ENCODE data around the gene C2CD4C. TPM values are rescaled to one million over a fixed set of nuclear protein-coding genes. Genes with fewer than 3 reads are reported as not detected.
"Not testable (repeated sequence)": the region's sequence is repeated elsewhere in the genome, so short reads cannot be mapped to it uniquely, and the experiment has no call there.

C2CD4C gene
- total RNA-seq, 2 experiments from 2014 or later = 0.10 to 0.12 TPM

- CTCF ChIA-PET = interaction anchor here (0.6 kb wide), 1 partner anchor 342 kb away, joined by 5 read pairs; no protein-coding TSS in a partner anchor
- Mint-ChIP-seq H3K27me3 (ENCODE audit: low read depth) (peaks cover 3% of the 10 kb centered on the region), H3K36me3 (ENCODE audit: low read depth) (no peaks in the 10 kb centered on the region), H3K9me3 (peaks cover 7% of the 10 kb centered on the region), H3K4me1 (ENCODE audit: low read depth) (no peaks in the 10 kb centered on the region), H3K4me3 (no peak overlapping the region), H3K27ac (no peak overlapping the region)
- intact Hi-C loops (cut with micrococcal nuclease) = no loop called here
- DNase-seq = no peak
Measured at GRCh38 chr19:398719-399118, 10.2 kb downstream of the C2CD4C start.

GRCh38 chr19:397941-398706 is 10.8 kb downstream of the C2CD4C start:
- intact Hi-C loops (cut with micrococcal nuclease) = no loop called here
- DNase-seq = no peak
- no peak overlapping the region for H3K27ac Mint-ChIP-seq
- H3K36me3 Mint-ChIP-seq (ENCODE audit: low read depth) = no peaks in the 10 kb centered on the region
- CTCF ChIA-PET = interaction anchor here (0.6 kb wide), 1 partner anchor 343 kb away, joined by 5 read pairs; no protein-coding TSS in a partner anchor
- H3K4me1 Mint-ChIP-seq (ENCODE audit: low read depth) = no peaks in the 10 kb centered on the region
- H3K9me3 Mint-ChIP-seq = peaks cover 10% of the 10 kb centered on the region
- H3K4me3 Mint-ChIP-seq = no peak overlapping the region
- H3K27me3 Mint-ChIP-seq (ENCODE audit: low read depth) = peaks cover 3% of the 10 kb centered on the region

GRCh38 chr19:397321-397720 is 11.6 kb downstream of the C2CD4C start:
- H3K36me3 Mint-ChIP-seq (ENCODE audit: low read depth) = no peaks in the 10 kb centered on the region
- H3K27me3 Mint-ChIP-seq (ENCODE audit: low read depth) = no peaks in the 10 kb centered on the region
- intact Hi-C loops (cut with micrococcal nuclease) = no loop called here
- peaks cover 13% of the 10 kb centered on the region for H3K9me3 Mint-ChIP-seq
- no peak overlapping the region for H3K4me3 Mint-ChIP-seq
- CTCF ChIA-PET = no interaction called here
- H3K27ac Mint-ChIP-seq = no peak overlapping the region
- no peaks in the 10 kb centered on the region for H3K4me1 Mint-ChIP-seq (ENCODE audit: low read depth)
- no peak for DNase-seq

GRCh38 chr19:395467-395866 is 13.5 kb downstream of the C2CD4C start:
- H3K9me3 Mint-ChIP-seq = peaks cover 13% of the 10 kb centered on the region
- H3K4me1 Mint-ChIP-seq (ENCODE audit: low read depth) = no peaks in the 10 kb centered on the region
- CTCF ChIA-PET = no interaction called here
- H3K4me3 Mint-ChIP-seq = no peak overlapping the region
- intact Hi-C loops (cut with micrococcal nuclease) = no loop called here
- no peaks in the 10 kb centered on the region for H3K36me3 Mint-ChIP-seq (ENCODE audit: low read depth)
- no peak for DNase-seq
- no peaks in the 10 kb centered on the region for H3K27me3 Mint-ChIP-seq (ENCODE audit: low read depth)
- no peak overlapping the region for H3K27ac Mint-ChIP-seq

GRCh38 chr19:394857-395256 is 14.1 kb downstream of the C2CD4C start:
- H3K27me3 Mint-ChIP-seq (ENCODE audit: low read depth); H3K4me3 Mint-ChIP-seq; DNase-seq; intact Hi-C loops (cut with micrococcal nuclease); H3K27ac Mint-ChIP-seq; CTCF ChIA-PET; H3K4me1 Mint-ChIP-seq (ENCODE audit: low read depth); H3K36me3 Mint-ChIP-seq (ENCODE audit: low read depth): not testable (repeated sequence)
- H3K9me3 Mint-ChIP-seq = peaks cover 13% of the 10 kb centered on the region

GRCh38 chr19:393560-393959 is 15.4 kb downstream of the C2CD4C start:
- H3K4me1 Mint-ChIP-seq (ENCODE audit: low read depth); CTCF ChIA-PET; H3K4me3 Mint-ChIP-seq; H3K27ac Mint-ChIP-seq; H3K27me3 Mint-ChIP-seq (ENCODE audit: low read depth); H3K36me3 Mint-ChIP-seq (ENCODE audit: low read depth); intact Hi-C loops (cut with micrococcal nuclease); DNase-seq: not testable (repeated sequence)
- peaks cover 13% of the 10 kb centered on the region for H3K9me3 Mint-ChIP-seq

- CTCF ChIA-PET = no interaction called here
- H3K36me3 Mint-ChIP-seq (ENCODE audit: low read depth) = no peaks in the 10 kb centered on the region
- no peak for DNase-seq
- no peak overlapping the region for H3K27ac Mint-ChIP-seq
- H3K4me3 Mint-ChIP-seq = no peak overlapping the region
- no peaks in the 10 kb centered on the region for H3K4me1 Mint-ChIP-seq (ENCODE audit: low read depth)
- H3K9me3 Mint-ChIP-seq = peaks cover 13% of the 10 kb centered on the region
- peaks cover 8% of the 10 kb centered on the region for H3K27me3 Mint-ChIP-seq (ENCODE audit: low read depth)
- intact Hi-C loops (cut with micrococcal nuclease) = no loop called here
Measured at GRCh38 chr19:392375-392970, 16.5 kb downstream of the C2CD4C start.

GRCh38 chr19:391726-392374 is 17.1 kb downstream of the C2CD4C start:
- Mint-ChIP-seq H3K36me3 (ENCODE audit: low read depth) (no peaks in the 10 kb centered on the region), H3K27me3 (ENCODE audit: low read depth) (peaks cover 9% of the 10 kb centered on the region)
- DNase-seq = no peak

GRCh38 chr19:391207-391557 is 17.8 kb downstream of the C2CD4C start:
- Mint-ChIP-seq H3K36me3 (ENCODE audit: low read depth) (no peaks in the 10 kb centered on the region), H3K4me1 (ENCODE audit: low read depth) (peaks cover 3% of the 10 kb centered on the region), H3K27me3 (ENCODE audit: low read depth) (peaks cover 12% of the 10 kb centered on the region), H3K9me3 (peaks cover 13% of the 10 kb centered on the region), H3K4me3 (no peak overlapping the region), H3K27ac (no peak overlapping the region)
- DNase-seq = peak; percentile 52
- CTCF ChIA-PET = interaction anchor here (0.5 kb wide), 1 partner anchor 89 kb away, joined by 4 read pairs; no protein-coding TSS in a partner anchor
- intact Hi-C loops (cut with micrococcal nuclease) = no loop called here

More at GRCh38 chr19:391726-392374, 17.1 kb downstream of the C2CD4C start:
- peaks cover 13% of the 10 kb centered on the region for H3K9me3 Mint-ChIP-seq
- H3K4me1 Mint-ChIP-seq (ENCODE audit: low read depth) = no peaks in the 10 kb centered on the region
- no peak overlapping the region for H3K27ac Mint-ChIP-seq
- no peak overlapping the region for H3K4me3 Mint-ChIP-seq
- intact Hi-C loops (cut with micrococcal nuclease) = no loop called here
- CTCF ChIA-PET = interaction anchor here (0.5 kb wide), 1 partner anchor 88 kb away, joined by 4 read pairs; no protein-coding TSS in a partner anchor

GRCh38 chr19:390386-391206 is 18.4 kb downstream of the C2CD4C start:
- CTCF ChIA-PET = no interaction called here
- Mint-ChIP-seq H3K4me1 (ENCODE audit: low read depth) (peaks cover 5% of the 10 kb centered on the region), H3K36me3 (ENCODE audit: low read depth) (no peaks in the 10 kb centered on the region), H3K27me3 (ENCODE audit: low read depth) (peaks cover 18% of the 10 kb centered on the region), H3K4me3 (no peak overlapping the region), H3K27ac (no peak overlapping the region), H3K9me3 (peaks cover 11% of the 10 kb centered on the region)
- intact Hi-C loops (cut with micrococcal nuclease) = no loop called here
- no peak for DNase-seq

GRCh38 chr19:389935-390289 is 19.0 kb downstream of the C2CD4C start:
- CTCF ChIA-PET = no interaction called here
- H3K27me3 Mint-ChIP-seq (ENCODE audit: low read depth) = peaks cover 23% of the 10 kb centered on the region
- H3K9me3 Mint-ChIP-seq = peaks cover 7% of the 10 kb centered on the region
- no peak overlapping the region for H3K27ac Mint-ChIP-seq
- no peak overlapping the region for H3K4me3 Mint-ChIP-seq
- intact Hi-C loops (cut with micrococcal nuclease) = no loop called here
- no peak for DNase-seq
- peaks cover 5% of the 10 kb centered on the region for H3K4me1 Mint-ChIP-seq (ENCODE audit: low read depth)
- H3K36me3 Mint-ChIP-seq (ENCODE audit: low read depth) = no peaks in the 10 kb centered on the region

- DNase-seq = no peak
- H3K27ac Mint-ChIP-seq = no peak overlapping the region
- no peaks in the 10 kb centered on the region for H3K36me3 Mint-ChIP-seq (ENCODE audit: low read depth)
- H3K9me3 Mint-ChIP-seq = peaks cover 6% of the 10 kb centered on the region
- intact Hi-C loops (cut with micrococcal nuclease) = no loop called here
- peaks cover 26% of the 10 kb centered on the region for H3K27me3 Mint-ChIP-seq (ENCODE audit: low read depth)
- H3K4me3 Mint-ChIP-seq = no peak overlapping the region
- H3K4me1 Mint-ChIP-seq (ENCODE audit: low read depth) = peaks cover 8% of the 10 kb centered on the region
- CTCF ChIA-PET = no interaction called here
Measured at GRCh38 chr19:389255-389934, 19.6 kb downstream of the C2CD4C start.
